NOMO-1 treated with DMSO at 0.1 percent for 48 hours (cell line): ENCODE results near the gene SERINC5.
A peak's percentile ranks its signal among the peaks of the same experiment; 100 is the strongest.
"Not testable (repeated sequence)": the region's sequence is repeated elsewhere in the genome, so short reads cannot be mapped to it uniquely, and the experiment has no call there.

Experiments
- DNase-seq: peaks from one replicate; lab custom pipeline; 2025; ENCODE audit not compliant: unreplicated experiment; lab: John Stamatoyannopoulos, UW

SERINC5 gene

GRCh38 chr5:80141147-80141671, 114.6 kb downstream of the SERINC5 start:
- peak; percentile 90 for DNase-seq

DNA sequence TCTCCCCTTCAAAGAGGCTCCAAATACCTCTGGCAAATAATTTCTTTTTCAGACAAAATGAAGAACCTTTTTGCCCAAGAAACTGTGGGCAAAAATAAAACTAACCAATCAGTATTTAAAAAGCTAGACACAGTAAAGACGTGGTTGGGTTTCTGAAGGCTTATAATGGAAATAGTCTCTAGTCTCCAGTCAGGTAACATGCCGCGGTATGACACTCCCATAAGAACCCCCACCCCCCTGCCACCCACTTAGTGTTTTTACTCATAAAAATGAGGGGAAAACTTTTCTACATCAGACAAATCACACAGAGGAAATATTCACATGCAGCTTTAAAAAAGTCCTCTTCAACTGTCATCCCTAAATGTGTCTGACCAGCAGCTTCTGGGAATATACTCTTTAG, 115.4 kb downstream of the SERINC5 start:
- no peak for DNase-seq

DNA sequence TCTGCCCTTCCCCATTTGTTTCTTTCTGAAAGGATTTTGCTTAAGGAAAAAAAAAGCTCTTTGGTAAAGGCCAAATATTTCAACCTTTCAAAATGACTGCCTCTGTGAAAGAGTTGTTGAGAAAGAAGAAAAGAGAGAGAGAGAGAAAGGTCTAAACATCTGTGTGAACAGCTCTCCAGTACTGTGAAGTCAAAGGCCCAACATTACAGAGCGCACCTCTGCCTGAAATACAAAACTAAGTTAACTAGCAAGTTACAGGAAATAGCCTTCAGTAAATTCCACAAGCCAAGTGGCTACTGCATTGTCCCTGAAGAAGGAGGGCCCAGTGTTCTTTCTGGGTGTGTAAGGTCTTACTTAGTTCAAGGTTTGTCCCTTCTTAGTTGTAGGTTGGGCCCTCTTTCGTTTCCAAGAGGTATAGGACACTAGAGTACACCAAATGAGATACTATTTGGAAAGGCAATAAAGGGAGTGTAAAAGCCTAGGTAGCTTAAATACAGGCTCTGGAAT, 116.3 kb downstream of the SERINC5 start:
- DNase-seq = no peak

DNA sequence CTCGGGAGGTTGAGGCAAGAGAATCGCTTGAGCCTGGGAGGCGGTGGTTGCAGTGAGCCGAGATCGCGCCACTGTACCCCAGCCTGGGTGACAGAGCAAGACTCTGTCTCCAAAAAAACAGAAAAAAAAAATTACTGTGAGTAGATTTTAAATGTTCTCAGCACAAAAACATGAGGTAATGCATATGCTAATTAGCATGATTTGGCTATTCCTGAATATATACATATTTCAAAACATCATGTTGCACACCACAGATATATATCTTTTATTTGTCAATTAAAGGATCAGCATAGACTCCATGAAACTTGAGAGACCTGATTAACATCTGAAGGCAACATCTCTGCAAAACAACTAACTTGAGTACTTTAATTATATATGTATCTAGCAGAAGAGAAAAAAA, 117.4 kb downstream of the SERINC5 start:
- no peak for DNase-seq

GRCh38 chr5:80136798-80137197, 119.0 kb downstream of the SERINC5 start:
- DNase-seq = not testable (repeated sequence)

DNA sequence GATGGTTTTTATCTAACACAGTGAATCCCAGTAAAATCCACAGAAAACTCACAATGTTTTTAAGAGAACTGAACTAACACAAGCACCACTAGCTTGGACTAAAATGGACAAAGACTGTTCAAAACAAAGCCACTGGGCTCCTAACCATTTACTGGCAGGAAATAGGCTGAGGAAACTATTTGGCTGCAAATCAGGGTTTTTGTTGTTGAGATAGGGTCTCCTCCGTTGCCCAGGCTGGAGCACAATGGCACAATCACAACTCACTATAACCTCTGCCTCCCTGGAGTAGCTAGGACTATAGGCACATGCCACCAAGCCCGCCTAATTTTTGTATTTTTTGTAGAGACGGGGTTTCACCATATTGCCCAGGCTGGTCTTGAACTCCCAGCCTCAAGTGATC, 121.0 kb downstream of the SERINC5 start:
- no peak for DNase-seq

- no peak for DNase-seq
Measured at GRCh38 chr5:80129146-80129545, 126.7 kb downstream of the SERINC5 start.

- DNase-seq = no peak
Measured at GRCh38 chr5:80128141-80128540, 127.7 kb downstream of the SERINC5 start.

GRCh38 chr5:80127116-80127552, 128.7 kb downstream of the SERINC5 start:
- peak; percentile 79 for DNase-seq

- peak; percentile 99 for DNase-seq
Measured at GRCh38 chr5:80125962-80126480, 129.8 kb downstream of the SERINC5 start.

- peak; percentile 96 for DNase-seq
Measured at GRCh38 chr5:80125022-80125961, 130.6 kb downstream of the SERINC5 start.

GRCh38 chr5:80124121-80124918, 131.5 kb downstream of the SERINC5 start:
- no peak for DNase-seq

DNA sequence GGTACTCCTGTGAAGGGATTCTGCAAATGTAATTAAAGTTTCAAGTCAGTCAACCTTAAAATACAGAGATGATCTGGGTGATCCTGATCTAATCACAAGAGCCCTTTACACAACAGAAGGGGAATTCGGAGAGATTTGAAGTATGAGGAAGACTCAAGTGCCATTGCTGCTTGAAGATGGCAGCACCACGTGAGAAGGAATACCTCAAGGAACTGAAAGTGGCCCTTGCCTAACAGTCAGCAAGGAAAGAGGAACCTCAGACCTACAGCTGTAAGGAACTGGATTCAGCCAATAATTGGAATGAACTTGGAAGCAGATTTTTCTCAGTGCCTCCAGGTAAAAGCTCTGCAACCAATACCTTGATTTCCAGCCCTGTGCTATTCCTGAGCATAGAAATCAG, 133.3 kb downstream of the SERINC5 start:
- peak; percentile 88 for DNase-seq

DNA sequence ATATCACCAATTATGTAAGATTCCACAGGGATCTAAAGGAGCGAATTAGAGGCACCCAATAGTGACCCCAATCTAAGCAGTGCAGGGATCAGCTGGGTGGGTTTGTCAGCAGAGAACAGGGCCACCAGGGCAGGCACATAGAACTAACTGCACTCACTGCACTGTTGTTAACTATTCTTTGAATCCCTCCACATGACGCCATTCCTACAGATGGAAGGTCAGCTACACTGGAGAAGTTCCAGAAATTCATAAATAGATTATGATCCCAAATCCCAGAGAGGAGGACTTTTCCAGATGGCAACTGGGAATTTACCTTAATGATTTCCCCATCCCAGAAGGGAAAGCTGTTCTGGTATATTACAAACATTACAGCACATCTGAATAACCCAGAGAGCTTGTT, 136.5 kb downstream of the SERINC5 start:
- DNase-seq = no peak

- DNase-seq = peak; percentile 25
Measured at GRCh38 chr5:80117446-80117845, 138.4 kb downstream of the SERINC5 start.

DNA sequence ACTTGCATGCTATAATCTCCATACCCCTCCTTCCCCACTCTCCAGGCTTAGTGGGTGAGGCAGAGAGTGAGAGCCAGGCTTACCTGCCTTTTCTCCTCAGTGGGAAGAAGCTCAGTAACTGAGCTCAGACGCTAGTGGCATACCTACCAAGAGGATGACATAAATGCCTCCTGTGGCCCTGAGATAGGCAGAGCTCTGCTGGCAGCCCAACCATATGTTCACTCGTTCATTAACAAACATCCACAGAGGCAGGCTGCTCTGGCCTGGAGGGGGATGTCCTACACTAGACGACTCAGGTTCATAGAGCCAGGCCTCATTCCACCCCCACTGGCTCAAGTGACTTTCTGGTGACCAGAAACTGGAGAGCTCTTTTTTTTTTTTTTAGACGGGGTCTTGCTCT, 139.4 kb downstream of the SERINC5 start:
- DNase-seq = no peak

DNA sequence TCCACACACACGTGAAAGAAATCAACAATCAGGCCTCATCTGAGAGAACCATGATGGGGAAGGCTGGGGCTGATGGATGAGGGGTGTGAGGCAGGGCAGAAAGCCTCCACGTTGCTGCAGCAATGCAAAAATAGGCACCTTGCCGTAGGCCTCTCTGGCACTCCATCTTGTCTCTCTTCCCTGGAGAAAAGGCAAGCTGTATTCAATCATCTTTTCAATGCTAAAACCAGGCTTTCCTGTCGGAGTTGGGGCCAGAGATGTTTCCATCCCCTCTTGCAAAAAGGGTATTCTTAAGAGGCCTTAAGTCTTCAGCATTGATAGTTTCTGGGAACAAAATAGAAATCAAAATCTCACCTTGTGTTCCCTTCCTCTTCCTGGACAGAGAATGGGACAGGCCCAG, 139.8 kb downstream of the SERINC5 start:
- no peak for DNase-seq

DNA sequence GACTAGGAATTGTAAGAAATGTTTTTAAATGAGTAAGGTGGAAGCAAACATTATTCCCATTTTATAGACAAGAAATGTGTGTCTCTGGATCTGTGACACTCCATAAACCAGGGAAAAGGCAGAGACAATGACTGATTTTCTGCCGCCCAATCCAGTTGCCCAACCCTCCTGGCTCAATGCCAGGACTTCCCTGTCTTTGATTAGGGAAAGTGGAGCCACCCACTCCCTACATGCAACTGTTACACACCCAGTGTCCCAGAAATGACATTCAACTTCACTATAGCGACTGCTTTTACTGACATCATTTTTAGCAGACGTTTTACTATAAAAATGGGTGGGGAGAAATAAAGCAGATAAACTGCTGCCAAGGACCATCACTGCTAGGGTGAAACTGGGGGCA, 141.0 kb downstream of the SERINC5 start:
- no peak for DNase-seq

GRCh38 chr5:80111376-80111990, 144.4 kb downstream of the SERINC5 start:
- DNase-seq = not testable (repeated sequence)

DNA sequence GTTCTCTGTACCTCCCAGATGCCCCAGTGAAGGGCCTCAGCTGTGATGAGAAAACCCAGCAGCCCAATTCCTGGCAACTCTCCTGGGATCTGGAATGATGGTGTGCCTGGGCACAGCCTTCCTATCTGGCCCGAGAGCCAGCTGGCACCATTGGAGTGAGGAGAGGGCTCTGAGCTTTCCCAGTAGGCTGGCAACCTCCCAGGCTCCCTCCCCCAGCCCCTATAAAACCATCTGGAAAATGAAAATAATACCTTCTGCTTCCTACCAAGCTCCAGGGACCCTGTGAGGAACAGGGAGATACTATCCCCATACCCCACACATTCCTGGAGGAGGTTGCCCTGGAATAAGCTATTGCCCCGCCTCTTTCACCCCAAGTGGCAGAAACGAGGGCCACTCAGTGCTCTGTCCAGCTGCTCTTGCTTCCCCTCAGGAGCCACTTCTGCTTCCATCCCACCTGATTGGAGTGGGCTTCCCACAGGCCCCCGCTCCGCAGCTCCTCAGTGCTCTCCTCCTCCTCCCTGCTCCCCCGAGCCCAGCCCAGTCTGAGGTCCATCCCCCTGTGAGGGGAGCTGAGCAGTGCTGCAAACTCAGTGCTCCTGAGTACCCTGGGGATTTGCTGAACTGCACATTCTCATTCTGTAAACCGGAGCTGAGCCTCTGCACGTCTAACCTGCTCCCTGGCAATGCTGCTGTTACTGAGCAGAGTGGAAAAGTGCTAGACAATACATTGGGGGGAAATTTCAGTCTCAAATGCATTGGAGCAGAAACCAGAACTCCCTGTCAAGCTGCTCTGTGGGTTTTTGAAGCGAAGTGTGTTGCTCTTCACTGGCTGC, 146.0 kb downstream of the SERINC5 start:
- DNase-seq = no peak
